ENCODE measurements around the gene MAN1B1. TPM values are rescaled to one million over a fixed set of nuclear protein-coding genes. Genes with fewer than 3 reads are reported as not detected.
A peak's percentile ranks its signal among the peaks of the same experiment; 100 is the strongest.

MAN1B1 gene
- total RNA-seq, 1 experiment from 2014 or later, result 50.9 TPM

- Histone ChIP-seq H4K20me1 (ENCODE audit: insufficient read depth) (0 out of 2 replicates have a peak, but pooled peaks cover 3% of the 10 kb centered on the region), H3K4me3 (replicated peaks in 1 of 2; ENCODE audit: low read depth in 1 of 2, low read length in 2 of 2) (no peak overlapping the region), H3K9ac (ENCODE audit: low read length) (no peak overlapping the region), H3K36me3 (ENCODE audit: control insufficient read depth in 1 of 2, insufficient read depth in 2 of 2, low read length in 2 of 2) (no peaks in the 10 kb centered on the region), H3K27ac (ENCODE audit: low read depth, low read length) (no peak overlapping the region), H3K9me3 (ENCODE audit: control insufficient read depth in 1 of 2, insufficient read depth in 1 of 2, low read depth in 1 of 2, low read length in 2 of 2) (no peaks in the 10 kb centered on the region), H3K9me2 (ENCODE audit: insufficient read depth) (no peaks in the 10 kb centered on the region), H3K4me2 (ENCODE audit: low read length) (peak overlapping the region; percentile 51; the same call in 1 of the 2 replicates), H3K79me2 (ENCODE audit: insufficient read depth, low read length) (peaks cover 21% of the 10 kb centered on the region), H3K27me3 (ENCODE audit: insufficient read depth, low read length) (no peaks in the 10 kb centered on the region), H2AFZ (ENCODE audit: low read depth, low read length, poor library complexity, severe bottlenecking) (no peak overlapping the region), H3K4me1 (ENCODE audit: control insufficient read depth in 1 of 2, insufficient read depth in 2 of 2, low read length in 2 of 2) (peaks cover 20 to 50% of the 10 kb centered on the region in 2 experiments)
- ChIA-PET CTCF (interaction anchor here (1.0 to 1.3 kb wide), 2 partner anchors 104 to 113 kb away, joined by 3 to 7 read pairs; partner anchors contain the start of gene RNF224), RAD21 (ENCODE audit: low non-redundant PET in 1 of 2, low total read pairs in 2 of 2, uncharacterized antibody in 2 of 2, unreplicated experiment in 2 of 2) (no interaction called here), POLR2A (interaction anchor here (0.7 to 1.1 kb wide), 3 partner anchors 8 to 103 kb away, joined by 3 read pairs; partner anchors contain the start of gene MAN1B1)
- no TSS peak for BruUV-seq (replicated peaks)
- TF ChIP-seq RAD21 (IDR thresholded peaks at IDR 0.05; ENCODE audit: low read depth) (no peak), POLR2AphosphoS5 (IDR thresholded peaks at IDR 0.05; ENCODE audit: low read depth, low read length) (no peak), CTCF (IDR thresholded peaks at IDR 0.05 in 2 of 3, conservative IDR thresholded peaks at IDR 0.05 in 1 of 3; ENCODE audit: borderline replicate concordance in 1 of 3, insufficient read depth in 1 of 3, low read depth in 2 of 3, low read length in 2 of 3) (no peak), CBX3 (IDR thresholded peaks at IDR 0.05; ENCODE audit: low read depth) (no peak), YY1 (IDR thresholded peaks at IDR 0.05; ENCODE audit: extremely low read depth, insufficient replicate concordance, low read depth, low read length) (no peak), FOSL1 (IDR thresholded peaks at IDR 0.05; ENCODE audit: low read depth) (no peak), EZH2 (IDR thresholded peaks at IDR 0.05) (no peak), SP1 (IDR thresholded peaks at IDR 0.05; ENCODE audit: low read depth) (no peak), ELF1 (IDR thresholded peaks at IDR 0.05; ENCODE audit: borderline replicate concordance, low read depth) (no peak), JUND (IDR thresholded peaks at IDR 0.05) (no peak), ZBTB33 (IDR thresholded peaks at IDR 0.05; ENCODE audit: extremely low read depth, insufficient replicate concordance, low read length) (no peak), ATF3 (IDR thresholded peaks at IDR 0.05) (no peak), POLR2A (IDR thresholded peaks at IDR 0.05; ENCODE audit: borderline replicate concordance, extremely low read depth, insufficient read depth, insufficient read length) (no peak), CEBPB (IDR thresholded peaks at IDR 0.05; ENCODE audit: low read depth) (no peak), SRF (IDR thresholded peaks at IDR 0.05; ENCODE audit: low read depth) (no peak), MAX (IDR thresholded peaks at IDR 0.05) (no peak; the same call in 1 of the 2 replicates), TCF7L2 (IDR thresholded peaks at IDR 0.05; ENCODE audit: borderline replicate concordance, extremely low read depth, insufficient read depth, insufficient read length) (no peak)
- ATAC-seq (no peak), DNase-seq (ENCODE audit: low read depth, low spot score) (no peak)
- intact Hi-C loops (cut with micrococcal nuclease), result no loop called here
Measured at GRCh38 chr9:137123468-137123837, 36.7 kb downstream of the MAN1B1 start.

Data from HCT116 (cell line).